ENCODE measurements around the gene UNC119.

The UNC119 gene

DNA sequence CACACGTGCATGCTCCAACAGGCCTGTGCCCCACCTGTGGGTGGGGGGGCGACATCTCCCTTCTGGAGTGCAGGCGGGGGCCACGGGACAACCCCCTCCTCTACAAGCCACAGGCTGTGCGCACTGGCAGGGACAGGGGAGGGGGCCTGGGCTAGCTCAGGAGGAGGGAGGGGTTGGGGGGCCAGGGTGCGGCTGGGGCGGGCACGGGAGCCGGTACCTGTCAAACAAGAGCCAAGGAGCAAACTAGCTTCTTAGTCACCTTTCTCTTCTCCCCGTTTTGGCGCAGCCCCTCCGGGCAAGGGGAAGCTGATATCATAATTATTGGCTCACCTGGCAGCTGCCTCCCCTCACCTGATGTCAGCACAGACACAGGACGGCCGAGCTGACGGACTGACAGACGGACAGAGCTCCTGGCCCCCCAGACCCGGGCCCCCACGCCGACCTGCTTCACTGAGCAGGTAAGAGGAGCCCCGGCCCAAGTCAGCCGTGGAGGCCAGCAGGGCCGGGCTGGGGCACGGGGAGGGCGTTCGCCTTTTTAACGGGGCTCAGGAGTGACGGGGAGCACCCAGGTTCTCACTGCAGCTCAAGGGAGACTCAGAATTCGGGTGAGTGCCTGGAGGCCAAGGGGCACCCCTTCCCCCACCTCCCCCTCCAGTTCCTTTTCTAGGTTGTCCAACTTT lies 46.3 kb downstream of the UNC119 start, which contains the start of gene FOXN1:
TSS of gene FOXN1 (plus strand) at position 363 of the 680 bp plus-strand sequence. CDS start 17,622 bp downstream, outside the sequence.
- Histone ChIP-seq H2AFZ (ENCODE audit: low read depth, low read length) (peak within 1 kb of the TSS; percentile 59; the same call in 1 of the 2 replicates), H3K79me2 (ENCODE audit: low read length) (no peaks in the 10 kb centered on the region), H3K36me3 (replicated peaks; ENCODE audit: low read depth, low read length) (no peaks in the 10 kb centered on the region), H3K27ac (ENCODE audit: low read length) (no peak within 1 kb of the TSS), H3K9me3 (ENCODE audit: insufficient read depth, low read length) (no peaks in the 10 kb centered on the region), H3K4me1 (ENCODE audit: low read length) (peaks cover 31% of the 10 kb centered on the region), H3K9ac (ENCODE audit: low read length) (no peak within 1 kb of the TSS), H4K20me1 (ENCODE audit: insufficient read depth, low read length) (no peaks in the 10 kb centered on the region), H3K4me3 (ENCODE audit: low read length) (no peak within 1 kb of the TSS), H3K4me2 (ENCODE audit: low read length) (peak within 1 kb of the TSS; percentile 16; the same call in 1 of the 2 replicates), H3K27me3 (ENCODE audit: low read depth, low read length) (0 out of 2 replicates have a peak, but pooled peaks cover 4% of the 10 kb centered on the region)
- TF ChIP-seq EZH2phosphoT487 (IDR thresholded peaks at IDR 0.05; ENCODE audit: low read depth), result no peak
- TF ChIP-seq, protein P1, sequence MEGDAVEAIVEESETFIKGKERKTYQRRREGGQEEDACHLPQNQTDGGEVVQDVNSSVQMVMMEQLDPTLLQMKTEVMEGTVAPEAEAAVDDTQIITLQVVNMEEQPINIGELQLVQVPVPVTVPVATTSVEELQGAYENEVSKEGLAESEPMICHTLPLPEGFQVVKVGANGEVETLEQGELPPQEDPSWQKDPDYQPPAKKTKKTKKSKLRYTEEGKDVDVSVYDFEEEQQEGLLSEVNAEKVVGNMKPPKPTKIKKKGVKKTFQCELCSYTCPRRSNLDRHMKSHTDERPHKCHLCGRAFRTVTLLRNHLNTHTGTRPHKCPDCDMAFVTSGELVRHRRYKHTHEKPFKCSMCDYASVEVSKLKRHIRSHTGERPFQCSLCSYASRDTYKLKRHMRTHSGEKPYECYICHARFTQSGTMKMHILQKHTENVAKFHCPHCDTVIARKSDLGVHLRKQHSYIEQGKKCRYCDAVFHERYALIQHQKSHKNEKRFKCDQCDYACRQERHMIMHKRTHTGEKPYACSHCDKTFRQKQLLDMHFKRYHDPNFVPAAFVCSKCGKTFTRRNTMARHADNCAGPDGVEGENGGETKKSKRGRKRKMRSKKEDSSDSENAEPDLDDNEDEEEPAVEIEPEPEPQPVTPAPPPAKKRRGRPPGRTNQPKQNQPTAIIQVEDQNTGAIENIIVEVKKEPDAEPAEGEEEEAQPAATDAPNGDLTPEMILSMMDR (IDR thresholded peaks at IDR 0.05; ENCODE audit: low read depth, low read length), result no peak

DNA sequence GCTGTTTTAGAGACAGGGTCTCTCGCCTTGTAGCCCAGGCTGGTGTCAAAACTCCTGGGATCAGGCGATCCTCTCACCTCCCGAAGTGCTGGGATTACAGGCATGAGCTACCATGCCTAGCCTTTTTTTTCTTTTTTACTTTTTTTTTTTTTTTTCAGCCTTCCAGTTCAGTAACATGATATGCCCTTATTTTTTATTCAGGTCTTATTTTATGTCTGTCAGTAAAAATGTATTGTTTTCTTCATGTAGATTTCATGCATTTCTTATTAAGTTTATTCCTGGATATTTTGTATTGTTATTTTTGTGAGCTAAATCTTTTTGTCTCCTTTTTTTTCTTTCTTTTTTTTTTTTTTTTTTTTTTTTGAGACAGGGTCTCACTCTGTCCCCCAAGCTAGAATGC lies 49.0 kb downstream of the UNC119 start:
- no peaks in the 10 kb centered on the region for H4K20me1 ChIP-seq (ENCODE audit: insufficient read depth, low read length)
- H3K4me3 ChIP-seq (ENCODE audit: low read length), result no peak overlapping the region
- H3K9me3 ChIP-seq (ENCODE audit: insufficient read depth, low read length), result no peaks in the 10 kb centered on the region
- 0 out of 2 replicates have a peak, but pooled peaks cover 1% of the 10 kb centered on the region for H3K27me3 ChIP-seq (ENCODE audit: low read depth, low read length)
- no peak for TF ChIP-seq EZH2phosphoT487 (IDR thresholded peaks at IDR 0.05; ENCODE audit: low read depth)
- TF ChIP-seq, protein P1 (IDR thresholded peaks at IDR 0.05; ENCODE audit: low read depth, low read length), result no peak
- peaks cover 58% of the 10 kb centered on the region for H3K4me1 ChIP-seq (ENCODE audit: low read length)
- H3K79me2 ChIP-seq (ENCODE audit: low read length), result no peaks in the 10 kb centered on the region
- H2AFZ ChIP-seq (ENCODE audit: low read depth, low read length), result no peak overlapping the region
- no peak overlapping the region for H3K27ac ChIP-seq (ENCODE audit: low read length)
- H3K9ac ChIP-seq (ENCODE audit: low read length), result no peak overlapping the region
- no peak overlapping the region for H3K4me2 ChIP-seq (ENCODE audit: low read length)
- H3K36me3 ChIP-seq (replicated peaks; ENCODE audit: low read depth, low read length), result no peaks in the 10 kb centered on the region

DNA sequence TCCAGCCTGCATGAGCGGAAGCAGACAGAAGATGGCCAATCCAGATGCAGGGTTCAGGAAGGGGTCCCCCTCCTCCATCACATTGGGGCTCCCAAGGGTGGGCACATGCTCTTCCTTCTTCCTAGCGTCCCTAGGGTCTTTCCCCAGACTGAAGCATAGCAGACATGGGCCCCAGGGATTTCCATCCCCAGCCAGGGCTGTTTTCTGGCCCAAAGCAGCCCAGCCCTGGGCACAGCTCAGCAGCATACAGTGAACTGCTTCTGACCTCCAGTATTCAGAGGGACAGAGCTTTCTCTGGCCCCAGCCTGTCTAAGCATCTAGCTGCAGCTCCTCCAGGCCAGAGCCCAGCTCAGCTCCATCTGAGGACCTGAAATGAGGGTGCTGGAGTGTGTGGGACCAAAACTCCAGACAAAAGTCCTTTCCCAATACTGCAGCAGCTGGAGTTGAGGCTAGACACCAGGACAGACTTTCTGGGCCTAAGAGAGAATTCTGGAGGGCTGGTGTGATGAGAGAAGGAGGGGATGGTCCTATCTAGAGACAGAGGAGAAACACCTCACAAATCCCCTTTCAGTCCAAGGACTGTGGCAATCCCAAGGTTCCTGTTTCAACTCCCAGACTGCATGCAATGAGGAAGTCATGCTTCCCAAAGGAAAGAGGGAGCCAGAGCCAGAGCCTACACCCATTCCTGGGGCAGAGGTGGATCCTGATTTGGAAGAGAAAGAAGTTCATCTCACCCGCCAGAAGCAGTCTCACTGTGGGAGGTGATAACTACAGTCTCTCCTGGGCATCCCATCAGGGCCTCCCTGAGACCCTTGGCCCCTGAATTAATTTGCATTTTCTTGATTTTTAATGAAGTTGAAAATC lies 50.8 kb downstream of the UNC119 start:
- peak overlapping the region; percentile 91 for H3K27ac ChIP-seq (ENCODE audit: low read length)
- H3K4me2 ChIP-seq (ENCODE audit: low read length), result peak overlapping the region; percentile 94
- no peak for TF ChIP-seq EZH2phosphoT487 (IDR thresholded peaks at IDR 0.05; ENCODE audit: low read depth)
- TF ChIP-seq, protein P1 (IDR thresholded peaks at IDR 0.05; ENCODE audit: low read depth, low read length), result no peak
- no peaks in the 10 kb centered on the region for H4K20me1 ChIP-seq (ENCODE audit: insufficient read depth, low read length)
- H3K79me2 ChIP-seq (ENCODE audit: low read length), result no peaks in the 10 kb centered on the region
- H3K9me3 ChIP-seq (ENCODE audit: insufficient read depth, low read length), result no peaks in the 10 kb centered on the region
- H2AFZ ChIP-seq (ENCODE audit: low read depth, low read length), result peak overlapping the region; percentile 71
- H3K27me3 ChIP-seq (ENCODE audit: low read depth, low read length), result no peaks in the 10 kb centered on the region
- H3K36me3 ChIP-seq (replicated peaks; ENCODE audit: low read depth, low read length), result no peaks in the 10 kb centered on the region
- peak overlapping the region; percentile 77 for H3K4me3 ChIP-seq (ENCODE audit: low read length)
- peak overlapping the region; percentile 76 for H3K9ac ChIP-seq (ENCODE audit: low read length)
- peaks cover 52% of the 10 kb centered on the region for H3K4me1 ChIP-seq (ENCODE audit: low read length)

All from OCI-LY3 (cell line).